ENCODE measurements around the gene GDPD5.

GDPD5 gene

DNA sequence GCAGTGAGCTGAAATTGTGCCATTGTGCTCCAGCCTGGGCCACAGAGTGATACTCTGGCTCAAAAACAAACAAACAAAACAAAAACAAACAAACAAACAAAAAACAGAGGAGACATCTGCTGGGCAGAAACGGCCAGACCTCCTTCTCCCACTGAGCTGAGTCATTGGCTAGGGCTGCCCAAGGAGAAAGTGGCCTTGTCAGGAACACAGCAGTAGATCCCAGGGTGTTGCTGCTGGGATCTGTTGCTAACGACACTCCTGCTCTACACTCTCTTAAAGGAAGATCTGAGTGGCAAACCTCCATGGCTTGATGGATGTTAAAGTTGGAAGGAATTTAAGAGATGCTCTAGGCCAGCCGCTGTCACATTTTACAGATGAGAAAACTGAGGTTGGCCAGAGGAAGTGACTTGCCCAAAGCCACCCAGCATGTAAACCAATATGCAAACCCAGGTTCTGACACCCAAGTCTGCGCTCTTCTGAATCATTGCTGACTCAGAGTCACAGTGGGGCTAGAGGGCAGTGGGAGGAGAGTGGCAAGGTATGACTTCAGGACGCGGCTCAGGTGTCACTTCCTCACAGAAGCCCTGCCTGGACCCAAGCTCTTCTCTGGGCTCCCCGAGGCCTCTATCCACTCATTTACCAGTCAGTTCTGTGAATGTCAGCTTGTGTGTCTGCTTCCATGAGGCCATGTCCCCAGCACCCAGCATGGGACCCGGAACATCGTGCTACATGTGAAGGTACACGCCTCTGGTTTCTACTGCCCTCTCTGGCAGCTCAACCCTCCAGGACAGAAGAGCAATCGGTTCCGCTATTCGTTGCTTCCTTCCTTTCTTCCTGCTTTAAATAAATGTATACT, 11.3 kb upstream of the GDPD5 start:
- Histone ChIP-seq H3K4me3 (ENCODE audit: low read length) (no peak overlapping the region), H3K4me1 (ENCODE audit: insufficient read depth, low read length) (peaks cover 14% of the 10 kb centered on the region), H3K36me3 (ENCODE audit: insufficient read depth, low read length) (no peaks in the 10 kb centered on the region), H3K9me3 (ENCODE audit: low read length) (no peaks in the 10 kb centered on the region), H2AFZ (ENCODE audit: low read depth, low read length) (no peak overlapping the region), H3K27me3 (ENCODE audit: insufficient read depth, low read length) (peaks cover 2% of the 10 kb centered on the region)

DNA sequence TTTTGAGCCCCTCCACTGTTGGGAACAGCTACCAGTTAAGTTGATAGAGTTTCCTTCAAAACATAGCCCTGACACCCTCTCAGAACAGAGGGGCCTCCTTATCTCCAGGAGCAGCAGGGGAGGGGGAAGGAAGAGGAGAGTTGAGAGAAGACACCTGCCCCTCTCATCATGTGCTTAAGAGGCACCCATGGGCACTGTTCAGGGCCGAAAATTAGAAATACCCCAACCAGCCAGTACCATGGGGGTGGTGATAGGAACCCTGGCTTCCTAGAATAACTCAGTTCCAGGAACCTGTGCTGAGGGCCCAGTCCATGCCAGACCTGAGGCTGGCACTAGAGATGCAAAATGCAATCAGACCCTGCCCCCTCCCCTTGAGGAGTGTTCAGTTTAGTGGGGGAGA, 9.3 kb upstream of the GDPD5 start:
- no peaks in the 10 kb centered on the region for H3K9me3 ChIP-seq (ENCODE audit: low read length)
- H3K27me3 ChIP-seq (ENCODE audit: insufficient read depth, low read length): peaks cover 2% of the 10 kb centered on the region
- no peak overlapping the region for H2AFZ ChIP-seq (ENCODE audit: low read depth, low read length)
- no peaks in the 10 kb centered on the region for H3K36me3 ChIP-seq (ENCODE audit: insufficient read depth, low read length)
- peaks cover 14% of the 10 kb centered on the region for H3K4me1 ChIP-seq (ENCODE audit: insufficient read depth, low read length)
- H3K4me3 ChIP-seq (ENCODE audit: low read length): no peak overlapping the region

- Histone ChIP-seq H2AFZ (ENCODE audit: low read depth, low read length) (no peak overlapping the region), H3K4me1 (ENCODE audit: insufficient read depth, low read length) (peaks cover 14% of the 10 kb centered on the region), H3K4me3 (ENCODE audit: low read length) (peak overlapping the region; percentile 3), H3K36me3 (ENCODE audit: insufficient read depth, low read length) (no peaks in the 10 kb centered on the region), H3K9me3 (ENCODE audit: low read length) (no peaks in the 10 kb centered on the region), H3K27me3 (ENCODE audit: insufficient read depth, low read length) (peaks cover 2% of the 10 kb centered on the region)
Observed at GRCh38 chr11:75534259-75535069, 8.7 kb upstream of the GDPD5 start.

GRCh38 chr11:75533896-75534258, 8.1 kb upstream of the GDPD5 start:
- Histone ChIP-seq H3K4me3 (ENCODE audit: low read length) (peak overlapping the region; percentile 3), H3K36me3 (ENCODE audit: insufficient read depth, low read length) (no peaks in the 10 kb centered on the region), H3K9me3 (ENCODE audit: low read length) (no peaks in the 10 kb centered on the region), H3K4me1 (ENCODE audit: insufficient read depth, low read length) (peaks cover 14% of the 10 kb centered on the region), H2AFZ (ENCODE audit: low read depth, low read length) (no peak overlapping the region), H3K27me3 (ENCODE audit: insufficient read depth, low read length) (peaks cover 2% of the 10 kb centered on the region)

DNA sequence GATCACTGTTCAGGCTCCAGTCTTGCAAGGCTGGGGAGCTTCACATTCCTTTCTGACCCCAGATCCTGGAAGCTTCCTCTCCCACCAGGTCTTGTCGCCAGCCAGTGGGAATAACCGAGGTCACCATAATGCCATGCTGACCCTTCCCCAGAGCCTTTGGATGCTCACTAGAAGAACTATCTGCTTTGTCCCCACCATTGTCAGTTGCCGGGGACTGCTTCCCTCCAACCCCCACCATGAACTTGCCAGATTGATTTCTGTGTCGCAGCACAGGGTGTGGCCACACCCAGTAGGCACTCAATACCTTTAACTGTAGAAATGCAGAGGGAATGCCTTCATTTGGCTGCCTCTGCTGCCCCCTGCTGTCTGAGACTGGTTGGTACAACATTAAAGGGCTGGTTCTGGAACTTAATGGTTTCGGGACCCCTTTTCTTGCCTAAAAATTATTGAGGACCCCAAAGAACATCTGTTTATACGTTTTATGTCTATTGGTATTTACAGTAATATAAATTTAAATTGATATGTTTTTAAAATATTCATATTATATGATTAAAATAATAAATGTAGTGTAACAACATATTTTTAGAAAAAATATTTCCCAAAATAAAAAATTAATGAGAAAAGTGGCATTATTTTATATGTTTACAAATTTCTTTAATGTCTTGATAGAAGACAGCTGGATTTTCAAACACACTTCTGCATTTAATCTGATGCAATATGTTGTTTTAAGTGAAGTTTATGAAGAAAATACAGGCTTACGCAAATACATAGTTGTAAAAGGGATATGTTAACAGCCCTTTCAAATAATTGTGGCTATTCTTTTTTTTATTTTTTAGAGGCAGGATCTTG, 6.7 kb upstream of the GDPD5 start:
- Histone ChIP-seq H3K9me3 (ENCODE audit: low read length) (no peaks in the 10 kb centered on the region), H3K36me3 (ENCODE audit: insufficient read depth, low read length) (no peaks in the 10 kb centered on the region), H3K4me3 (ENCODE audit: low read length) (no peak overlapping the region), H2AFZ (ENCODE audit: low read depth, low read length) (no peak overlapping the region), H3K27me3 (ENCODE audit: insufficient read depth, low read length) (no peaks in the 10 kb centered on the region), H3K4me1 (ENCODE audit: insufficient read depth, low read length) (peaks cover 14% of the 10 kb centered on the region)

DNA sequence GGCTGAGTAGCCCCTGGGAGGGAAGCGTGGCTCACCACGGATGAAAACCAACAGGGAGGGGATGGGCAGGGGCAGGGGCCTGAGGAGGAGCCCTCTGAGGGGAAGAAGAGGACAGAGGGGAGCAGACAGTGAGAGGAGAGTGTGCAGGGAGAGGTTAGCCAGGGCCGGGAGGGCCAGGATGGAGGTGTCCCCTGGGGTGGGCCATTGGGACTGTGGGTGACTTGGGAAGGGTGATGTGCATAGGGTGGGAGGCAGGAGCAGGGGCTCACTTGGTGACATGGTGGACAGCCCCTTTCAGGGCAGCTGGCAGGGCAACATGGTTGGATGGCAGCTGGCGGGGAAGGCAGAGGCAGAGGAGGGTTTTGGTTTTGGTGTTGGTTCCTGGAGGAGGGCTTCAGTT, 5.6 kb upstream of the GDPD5 start:
- H3K4me3 ChIP-seq (ENCODE audit: low read length): no peak overlapping the region
- H3K27me3 ChIP-seq (ENCODE audit: insufficient read depth, low read length): no peaks in the 10 kb centered on the region
- no peaks in the 10 kb centered on the region for H3K9me3 ChIP-seq (ENCODE audit: low read length)
- peaks cover 14% of the 10 kb centered on the region for H3K4me1 ChIP-seq (ENCODE audit: insufficient read depth, low read length)
- no peak overlapping the region for H2AFZ ChIP-seq (ENCODE audit: low read depth, low read length)
- H3K36me3 ChIP-seq (ENCODE audit: insufficient read depth, low read length): no peaks in the 10 kb centered on the region

GRCh38 chr11:75530577-75530976, 4.8 kb upstream of the GDPD5 start:
- Histone ChIP-seq H3K27me3 (ENCODE audit: insufficient read depth, low read length) (no peaks in the 10 kb centered on the region), H3K36me3 (ENCODE audit: insufficient read depth, low read length) (no peaks in the 10 kb centered on the region), H3K4me1 (ENCODE audit: insufficient read depth, low read length) (peaks cover 14% of the 10 kb centered on the region), H2AFZ (ENCODE audit: low read depth, low read length) (no peak overlapping the region), H3K4me3 (ENCODE audit: low read length) (no peak overlapping the region), H3K9me3 (ENCODE audit: low read length) (no peaks in the 10 kb centered on the region)

DNA sequence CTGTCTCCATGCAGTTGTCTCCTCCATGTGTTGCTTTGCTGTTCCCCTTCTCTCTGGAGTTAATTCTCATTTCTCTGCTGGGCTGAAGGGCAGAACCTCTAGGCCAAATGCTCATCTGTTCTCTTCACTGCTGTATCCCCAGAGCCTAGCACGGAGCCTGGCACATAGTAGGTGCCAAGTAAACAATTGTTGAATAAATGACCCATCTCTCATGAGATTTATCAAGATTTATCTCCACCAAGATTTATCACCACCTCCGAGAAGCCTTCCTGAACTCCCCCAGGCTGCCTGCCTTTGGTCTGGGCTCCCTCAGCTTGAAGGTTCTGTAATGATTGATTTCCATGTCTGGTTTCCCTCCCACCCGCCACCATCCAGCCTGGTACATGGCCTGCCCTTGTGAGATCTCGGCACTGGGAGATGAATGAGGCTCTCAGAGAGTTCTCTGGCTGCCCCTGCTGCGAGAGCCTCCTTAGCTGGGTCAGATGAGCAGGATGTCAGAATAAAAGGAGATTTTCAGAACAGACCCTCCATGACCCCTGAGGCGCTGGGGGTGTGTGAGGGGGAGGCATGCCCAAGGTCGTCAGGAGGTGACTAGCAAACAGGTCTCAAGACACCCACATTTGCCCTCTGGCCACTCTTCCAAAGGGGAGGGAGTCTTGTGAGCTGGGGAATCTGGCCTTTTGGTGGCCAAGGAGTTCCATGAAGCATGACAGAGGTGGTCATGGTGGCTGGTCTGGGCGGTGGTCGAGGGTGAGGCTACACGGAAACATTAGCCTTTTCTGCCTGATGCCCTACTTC, 2.4 kb upstream of the GDPD5 start:
- peaks cover 9% of the 10 kb centered on the region for H3K4me1 ChIP-seq (ENCODE audit: insufficient read depth, low read length)
- H3K36me3 ChIP-seq (ENCODE audit: insufficient read depth, low read length): no peaks in the 10 kb centered on the region
- H3K4me3 ChIP-seq (ENCODE audit: low read length): no peak overlapping the region
- H3K9me3 ChIP-seq (ENCODE audit: low read length): no peaks in the 10 kb centered on the region
- H3K27me3 ChIP-seq (ENCODE audit: insufficient read depth, low read length): peaks cover 18% of the 10 kb centered on the region
- H2AFZ ChIP-seq (ENCODE audit: low read depth, low read length): no peak overlapping the region

- Histone ChIP-seq H3K27me3 (ENCODE audit: insufficient read depth, low read length) (peaks cover 28% of the 10 kb centered on the region), H3K4me1 (ENCODE audit: insufficient read depth, low read length) (peaks cover 9% of the 10 kb centered on the region), H3K36me3 (ENCODE audit: insufficient read depth, low read length) (no peaks in the 10 kb centered on the region), H3K4me3 (ENCODE audit: low read length) (no peak overlapping the region), H3K9me3 (ENCODE audit: low read length) (no peaks in the 10 kb centered on the region), H2AFZ (ENCODE audit: low read depth, low read length) (no peak overlapping the region)
Observed at GRCh38 chr11:75527130-75527529, 1.4 kb upstream of the GDPD5 start.

- peak overlapping the region; percentile 60 for H3K4me3 ChIP-seq (ENCODE audit: low read length)
- H2AFZ ChIP-seq (ENCODE audit: low read depth, low read length): peak overlapping the region; percentile 20
- no peaks in the 10 kb centered on the region for H3K9me3 ChIP-seq (ENCODE audit: low read length)
- peaks cover 34% of the 10 kb centered on the region for H3K27me3 ChIP-seq (ENCODE audit: insufficient read depth, low read length)
- peaks cover 9% of the 10 kb centered on the region for H3K4me1 ChIP-seq (ENCODE audit: insufficient read depth, low read length)
- H3K36me3 ChIP-seq (ENCODE audit: insufficient read depth, low read length): no peaks in the 10 kb centered on the region
Observed at GRCh38 chr11:75526192-75526541, 426 bp upstream of the GDPD5 start.

DNA sequence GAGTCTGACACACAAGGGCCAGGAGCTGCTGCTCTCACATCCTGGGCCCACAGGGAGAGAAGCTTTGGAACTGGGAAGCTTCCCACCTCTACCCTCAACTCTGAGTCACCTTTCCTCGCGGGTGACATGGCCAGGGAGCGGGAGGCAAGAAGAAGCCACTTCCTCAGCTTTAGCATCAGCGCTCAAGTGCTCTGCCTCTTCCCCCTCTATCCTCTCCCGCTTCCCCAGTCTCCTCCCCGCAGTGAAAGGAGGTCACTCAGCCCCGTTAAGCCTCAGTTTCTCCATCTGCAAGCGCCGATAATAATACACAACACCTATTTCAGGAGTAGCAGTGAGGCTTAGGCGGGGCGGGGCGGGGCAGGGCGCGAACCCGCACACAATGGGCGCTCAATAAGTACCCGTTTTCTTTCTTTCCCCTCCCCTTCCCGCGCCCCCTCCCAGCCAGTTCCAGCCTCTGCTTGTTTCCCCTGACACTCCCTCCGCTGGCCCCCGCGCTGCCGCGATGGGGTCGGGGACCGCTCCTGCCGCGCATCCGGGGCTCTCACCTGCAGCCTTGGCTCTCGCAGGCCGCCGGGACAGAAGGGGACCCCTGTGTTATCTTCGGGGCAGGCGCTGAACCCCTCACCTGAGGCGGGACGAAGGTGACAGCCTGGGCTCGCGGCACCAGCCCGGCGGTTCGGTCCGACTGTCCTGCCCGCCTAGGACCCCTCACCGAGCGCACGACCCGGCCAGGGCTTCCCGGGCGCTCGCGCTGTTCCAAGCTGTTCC, 892 bp downstream of the GDPD5 start:
- Histone ChIP-seq H3K9me3 (ENCODE audit: low read length) (no peaks in the 10 kb centered on the region), H3K4me1 (ENCODE audit: insufficient read depth, low read length) (peaks cover 9% of the 10 kb centered on the region), H3K4me3 (ENCODE audit: low read length) (peak overlapping the region; percentile 45), H3K27me3 (ENCODE audit: insufficient read depth, low read length) (peaks cover 43% of the 10 kb centered on the region), H3K36me3 (ENCODE audit: insufficient read depth, low read length) (no peaks in the 10 kb centered on the region), H2AFZ (ENCODE audit: low read depth, low read length) (peak overlapping the region; percentile 79)

Measured in neuron (in vitro differentiated cells).